Measurements from ENCODE around the gene MKRN1.
"Not testable (repeated sequence)": the region's sequence is repeated elsewhere in the genome, so short reads cannot be mapped to it uniquely, and the experiment has no call there.

Gene MKRN1

DNA sequence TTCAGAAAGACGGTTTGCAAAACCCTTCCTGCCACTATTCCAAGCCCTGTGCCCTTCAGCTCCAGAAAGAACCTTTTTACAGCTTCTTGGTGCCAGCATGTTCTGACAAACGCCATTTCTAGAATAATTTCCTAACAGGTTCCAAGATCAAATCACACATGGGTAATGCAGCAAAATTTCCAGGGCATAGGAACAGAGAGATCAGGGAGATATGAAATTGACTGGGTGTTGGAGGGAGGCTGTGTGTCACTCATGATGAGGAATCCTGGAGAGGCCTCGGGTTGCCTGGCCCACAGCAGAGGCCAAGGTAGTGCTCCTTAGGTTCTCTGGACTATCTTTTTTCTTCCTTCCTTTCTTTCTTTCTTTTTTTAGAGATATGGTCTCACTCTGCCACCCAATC is 45.9 kb downstream of the MKRN1 start:
- no peak for DNase-seq

- no peak for DNase-seq
These were observed 53.2 kb downstream of the MKRN1 start for GRCh38 chr7:140426130-140426529.

DNA sequence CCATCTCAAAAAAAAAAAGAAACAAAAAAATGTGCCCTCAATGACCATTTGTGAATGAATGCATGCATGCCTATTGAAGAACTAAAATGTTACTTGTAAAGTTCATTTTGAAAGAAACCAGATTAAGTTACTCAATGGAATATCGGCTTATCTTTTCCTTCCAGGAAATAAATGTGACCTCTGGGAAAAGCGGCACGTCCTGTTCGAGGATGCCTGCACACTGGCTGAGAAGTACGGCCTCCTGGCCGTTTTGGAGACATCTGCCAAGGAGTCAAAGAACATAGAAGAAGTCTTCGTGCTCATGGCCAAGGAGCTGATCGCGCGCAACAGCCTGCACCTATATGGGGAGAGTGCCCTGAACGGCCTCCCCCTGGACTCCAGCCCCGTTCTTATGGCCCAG is 53.6 kb downstream of the MKRN1 start:
- DNase-seq: no peak

DNA sequence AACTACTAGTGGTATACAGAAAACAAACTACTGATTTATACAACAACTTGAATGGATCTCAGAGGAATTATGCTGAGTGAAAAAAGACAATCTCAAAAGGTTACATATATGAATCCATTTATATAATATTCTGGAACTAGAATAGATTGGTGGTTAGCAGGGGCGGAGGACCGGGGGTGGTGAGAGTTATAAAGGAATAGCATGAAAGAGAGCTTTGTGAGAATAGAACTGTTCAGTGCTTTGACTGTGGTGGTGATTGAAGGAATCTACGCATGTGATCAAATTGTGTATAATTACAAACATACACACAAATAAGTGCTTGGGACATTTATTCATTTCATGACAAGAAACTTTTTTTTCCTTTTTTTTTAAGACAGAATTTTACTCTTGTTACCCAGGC is 55.8 kb downstream of the MKRN1 start:
- DNase-seq: no peak

DNA sequence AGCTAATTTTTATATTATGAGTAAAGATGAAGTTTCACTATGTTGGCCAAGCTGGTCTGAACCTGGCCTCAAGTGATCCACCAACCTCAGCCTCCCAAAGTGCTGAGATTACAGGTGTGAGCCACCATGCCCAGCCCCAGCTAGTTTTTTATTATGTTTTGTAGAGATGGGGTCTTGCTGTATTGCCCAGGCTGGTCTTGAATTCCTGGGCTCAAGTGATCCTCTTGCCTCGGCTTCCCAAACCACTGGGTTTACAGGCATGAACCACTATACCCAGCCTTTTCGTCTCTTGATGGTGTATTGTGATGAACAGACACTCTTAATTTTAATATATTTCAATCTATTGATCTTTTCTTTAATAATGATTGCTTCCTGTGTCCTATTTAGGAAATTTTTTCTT is 57.8 kb downstream of the MKRN1 start:
- no peak for DNase-seq

DNA sequence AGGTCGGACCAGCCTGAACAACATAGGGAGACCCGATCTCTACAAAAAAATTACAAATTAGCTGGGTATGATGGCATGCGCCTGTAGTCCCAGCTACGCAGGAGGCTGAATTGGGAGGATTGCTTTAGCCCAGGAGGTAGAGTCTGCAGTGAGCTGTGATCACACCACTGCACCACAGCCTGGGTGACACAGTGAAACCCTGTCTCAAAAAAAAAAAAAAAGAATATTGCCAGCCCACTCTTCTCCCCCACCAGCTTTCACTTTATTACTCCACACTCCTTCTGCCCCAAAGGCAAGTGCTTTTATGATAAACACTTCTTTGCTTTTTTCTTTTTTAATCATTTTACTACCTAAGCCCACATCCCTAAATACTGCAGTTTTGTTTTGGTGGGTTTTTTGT is 60.7 kb downstream of the MKRN1 start:
- DNase-seq: no peak

DNA sequence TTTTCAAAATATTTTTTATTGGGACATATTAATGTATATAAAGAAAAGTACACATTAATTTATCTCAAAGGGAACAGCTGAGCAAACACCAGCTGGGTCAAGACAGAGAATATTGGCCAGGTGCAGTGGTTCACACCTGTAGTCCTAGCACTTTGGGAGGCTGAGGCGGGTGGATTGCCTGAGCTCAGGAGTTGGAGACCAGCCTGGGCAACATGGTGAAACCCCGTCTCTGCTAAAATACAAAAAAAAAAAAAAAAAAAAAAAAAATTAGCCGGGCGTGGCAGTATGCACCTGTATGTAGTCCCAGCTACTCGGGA is 61.2 kb downstream of the MKRN1 start:
- not testable (repeated sequence) for DNase-seq

DNA sequence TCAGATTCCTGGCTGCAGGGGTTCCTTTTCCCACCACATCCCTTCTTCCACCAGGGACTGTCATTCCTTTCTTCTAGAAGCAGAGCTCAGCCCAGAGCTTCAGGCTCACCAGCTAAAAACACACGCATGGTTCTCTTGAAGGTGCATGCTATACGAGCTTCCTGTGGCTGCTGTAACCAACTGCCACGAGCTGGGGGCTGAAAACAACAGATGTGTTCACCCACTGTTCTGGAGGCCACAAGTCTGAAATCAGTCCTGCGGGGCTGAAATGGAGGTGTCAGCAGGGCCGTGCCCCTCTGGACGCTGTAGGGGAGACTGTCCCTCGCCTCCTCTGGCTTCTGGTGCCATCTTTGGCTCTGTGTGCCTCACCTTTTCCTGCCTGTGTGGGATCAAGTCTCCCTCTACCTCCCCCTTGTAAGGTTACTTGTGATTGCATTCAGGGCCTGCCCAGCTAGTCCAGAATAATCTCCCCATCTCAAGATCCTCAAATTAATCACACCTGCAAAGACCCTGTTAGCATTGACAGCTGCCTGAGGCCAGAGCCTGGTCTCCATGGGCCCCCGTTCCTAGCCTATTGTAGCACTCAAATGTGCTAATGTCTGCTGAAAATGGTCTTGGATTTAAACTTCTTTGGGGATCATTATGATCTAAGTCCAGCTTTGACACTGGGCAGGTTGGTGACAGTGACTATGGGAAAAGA is 61.7 kb downstream of the MKRN1 start:
- DNase-seq: no peak

- no peak for DNase-seq
These were observed 62.7 kb downstream of the MKRN1 start for GRCh38 chr7:140416560-140416959.

GRCh38 chr7:140415816-140416215 is 63.5 kb downstream of the MKRN1 start:
- not testable (repeated sequence) for DNase-seq

GRCh38 chr7:140415361-140415760 is 63.9 kb downstream of the MKRN1 start:
- DNase-seq: no peak

GRCh38 chr7:140404565-140405065 is 74.7 kb downstream of the MKRN1 start:
- DNase-seq: no peak

DNA sequence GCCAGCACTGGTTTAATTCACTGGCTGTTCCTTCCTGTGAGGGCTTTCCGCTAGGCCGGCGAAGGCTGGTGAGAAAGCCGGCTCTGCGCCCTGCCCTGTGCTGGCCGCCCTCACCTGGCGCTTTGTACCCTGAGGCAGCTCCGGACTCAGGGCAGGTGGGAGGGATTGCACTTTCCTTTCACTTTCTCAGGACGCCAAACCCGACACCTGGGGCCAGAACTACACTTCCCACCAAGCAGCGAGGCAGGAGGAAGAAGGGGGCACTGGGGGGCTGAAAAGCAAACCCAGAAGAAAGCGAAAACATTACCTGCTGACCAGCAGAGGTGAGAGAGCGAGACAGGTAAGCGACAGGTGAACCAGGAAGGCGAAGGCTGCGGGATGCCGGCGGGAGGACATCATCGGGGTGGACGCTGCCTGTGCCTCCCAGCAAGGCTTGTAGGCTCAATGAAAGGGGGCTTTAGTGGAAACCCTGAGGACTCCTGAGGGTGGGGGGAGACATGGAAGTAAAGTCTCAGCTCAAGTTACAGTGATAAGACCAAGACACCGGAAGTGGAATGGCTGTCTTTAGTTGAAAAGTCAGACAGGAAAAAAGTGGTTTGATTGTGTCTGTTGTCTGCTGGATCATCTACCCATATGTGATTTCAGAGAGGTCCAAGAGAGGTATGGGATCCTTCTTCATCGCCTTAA is 75.3 kb downstream of the MKRN1 start, which contains the start of gene RAB19:
Gene RAB19 (plus strand): TSS at position 181 of the 687 bp plus-strand sequence. CDS start 3,589 bp downstream, outside the sequence.
- DNase-seq: no peak
